Central memory CD4-positive, alpha-beta T cell (primary cell): ENCODE measurements around the gene EXO5.
"Not testable (repeated sequence)": the region's sequence is repeated elsewhere in the genome, so short reads cannot be mapped to it uniquely, and the experiment has no call there.

Experiments used
- DNase-seq: peaks from one replicate; pipeline ENCODE4 v3.0.0; 2022

EXO5 gene

GRCh38 chr1:40553017-40553416, 44.5 kb downstream of the EXO5 start:
- DNase-seq, result no peak

- DNase-seq, result not testable (repeated sequence)
Observed at GRCh38 chr1:40554807-40555206, 46.2 kb downstream of the EXO5 start.

- DNase-seq, result no peak
Observed at GRCh38 chr1:40556121-40556520, 47.6 kb downstream of the EXO5 start.

GRCh38 chr1:40558241-40558640, 49.7 kb downstream of the EXO5 start:
- DNase-seq, result not testable (repeated sequence)

- no peak for DNase-seq
Observed at GRCh38 chr1:40562185-40562584, 53.6 kb downstream of the EXO5 start.

GRCh38 chr1:40563266-40563665, 54.7 kb downstream of the EXO5 start:
- DNase-seq, result no peak

- no peak for DNase-seq
Observed at GRCh38 chr1:40564506-40564905, 55.9 kb downstream of the EXO5 start.

GRCh38 chr1:40564913-40565312, 56.3 kb downstream of the EXO5 start:
- DNase-seq, result no peak
